H1 (cell line): Measurements from ENCODE around the gene RAD51B. TPM values are rescaled to one million over a fixed set of nuclear protein-coding genes. Genes with fewer than 3 reads are reported as not detected.

ENCODE experiments used
- CTCF ChIA-PET: fragments of 300-600 bp; sonication (Branson Sonifier 250); formaldehyde crosslinking; loops from one replicate; lab custom pipeline; 2021; ENCODE audit not compliant: partially characterized antibody; lab: Charles Lee
- POLR2A ChIA-PET: fragments of 300-600 bp; sonication (Branson Sonifier 250); formaldehyde crosslinking; loops from one replicate; lab custom pipeline; 2021; ENCODE audit warnings: inconsistent platforms; ENCODE audit not compliant: partially characterized antibody; lab: Charles Lee
- DNase-seq, 2 experiments: peaks; one replicate each; pipeline versions ENCODE4 v3.0.0 to v3.0.0-alpha.2; 2010 to 2022; ENCODE audit warnings: low spot score in 2 of 2, low read depth in 1 of 2, mixed read lengths in 1 of 2
- FAIRE-seq: peaks from 2 replicates; lab custom pipeline; 2011; peaks lifted over from hg19 to GRCh38; lab: Jason Lieb, UNC
- H2AFZ ChIP-seq: 2 replicates; pipeline ENCODE4 v1.8.1; 2012; ENCODE audit warnings: low read length, inconsistent platforms
- H2AK5ac ChIP-seq: 2 replicates; pipeline ENCODE4 v1.6.1; 2013; ENCODE audit warnings: low read depth, low read length
- H2BK120ac ChIP-seq: replicated peaks from 2 replicates; pipeline ENCODE3; 2013; ENCODE audit warnings: low read depth, low read length, inconsistent platforms
- H2BK12ac ChIP-seq: 2 replicates; pipeline ENCODE4 v1.6.1; 2013; ENCODE audit warnings: low read depth, low read length
- H2BK15ac ChIP-seq: 2 replicates; pipeline ENCODE4 v1.6.1; 2013; ENCODE audit warnings: low read length
- H2BK20ac ChIP-seq: 2 replicates; pipeline ENCODE4 v1.6.1; 2013; ENCODE audit warnings: low read length
- H2BK5ac ChIP-seq: 2 replicates; pipeline ENCODE4 v1.6.1; 2013; ENCODE audit warnings: low read depth, low read length
- H3K14ac ChIP-seq: 2 replicates; pipeline ENCODE4 v1.6.1; 2013; ENCODE audit warnings: inconsistent platforms; ENCODE audit not compliant: insufficient read length
- H3K18ac ChIP-seq: 2 replicates; pipeline ENCODE4 v1.6.1; 2013; ENCODE audit warnings: low read length; ENCODE audit errors: extremely low read depth
- H3K23ac ChIP-seq: 2 replicates; pipeline ENCODE4 v1.6.1; 2013; ENCODE audit warnings: inconsistent platforms; ENCODE audit not compliant: insufficient read length
- H3K23me2 ChIP-seq: 2 replicates; pipeline ENCODE4 v1.6.1; 2013; ENCODE audit warnings: low read depth, low read length
- H3K27ac ChIP-seq: 2 replicates; pipeline ENCODE4 v1.6.1; 2011; ENCODE audit warnings: low read depth, low read length, inconsistent platforms
- H3K27me3 ChIP-seq, 4 experiments: replicated peaks in 1 of 4; 1 replicate in 1 of 4; 2 replicates in 3 of 4; pipeline versions ENCODE4 v1.6.1 to v1.8.1; 2011 to 2013; ENCODE audit warnings: low read length in 3 of 4, mild to moderate bottlenecking in 3 of 4, inconsistent platforms in 2 of 4, mixed read lengths in 2 of 4, moderate library complexity in 1 of 4; ENCODE audit not compliant: control insufficient read depth in 3 of 4, insufficient read depth in 3 of 4; ENCODE audit errors: extremely low read depth in 1 of 4
- H3K36me3 ChIP-seq, 4 experiments: 2 replicates each; pipeline versions ENCODE4 v1.6.1 to v1.8.1; 2011 to 2013; ENCODE audit warnings: mild to moderate bottlenecking in 4 of 4, low read length in 3 of 4, moderate library complexity in 2 of 4, control low read depth in 1 of 4, inconsistent platforms in 1 of 4; ENCODE audit not compliant: insufficient read depth in 4 of 4, control insufficient read depth in 2 of 4
- H3K4ac ChIP-seq: replicated peaks from 2 replicates; pipeline ENCODE3; 2013; ENCODE audit warnings: low read length, low read depth, mixed read lengths, inconsistent platforms; ENCODE audit not compliant: insufficient read length
- H3K4me1 ChIP-seq, 4 experiments: replicated peaks in 1 of 4; 1 replicate in 1 of 4; 2 replicates in 3 of 4; pipeline versions ENCODE4 v1.6.1 to v1.8.1; 2011 to 2013; ENCODE audit warnings: low read length in 3 of 4, inconsistent platforms in 2 of 4, mixed read lengths in 1 of 4; ENCODE audit not compliant: insufficient read depth in 4 of 4, control insufficient read depth in 3 of 4
- H3K4me2 ChIP-seq, 2 experiments: 2 replicates each; pipeline versions ENCODE4 v1.6.1 to v1.8.1; 2011 to 2013; ENCODE audit warnings: low read depth in 2 of 2, low read length in 2 of 2, control low read depth in 1 of 2, inconsistent platforms in 1 of 2, mild to moderate bottlenecking in 1 of 2; ENCODE audit not compliant: insufficient read depth in 1 of 2
- H3K4me3 ChIP-seq, 4 experiments: fragments of 200-600, 300-600 bp in 1 of 4; sonication (generic), shearing (Covaris generic), sonication (Bioruptor Twin) in 1 of 4; 2 replicates each; pipeline versions ENCODE4 v1.5.1 to v1.8.1; 2011 to 2016; ENCODE audit warnings: low read length in 4 of 4, low read depth in 3 of 4, control low read depth in 2 of 4, inconsistent platforms in 2 of 4, mild to moderate bottlenecking in 2 of 4, mixed read lengths in 1 of 4, moderate library complexity in 1 of 4; ENCODE audit not compliant: insufficient read depth in 2 of 4; ENCODE audit errors: extremely low read depth in 1 of 4
- H3K56ac ChIP-seq: replicated peaks from 2 replicates; pipeline ENCODE3; 2013; ENCODE audit warnings: low read depth, mild to moderate bottlenecking, mixed read lengths, low read length, inconsistent platforms; ENCODE audit not compliant: insufficient read length
- H3K79me1 ChIP-seq: 2 replicates; pipeline ENCODE4 v1.6.1; 2013; ENCODE audit warnings: low read depth, low read length, control low read depth
- H3K79me2 ChIP-seq, 2 experiments: 2 replicates each; pipeline versions ENCODE4 v1.6.1 to v1.8.1; 2012 to 2013; ENCODE audit warnings: low read length in 2 of 2, mild to moderate bottlenecking in 2 of 2, inconsistent platforms in 1 of 2; ENCODE audit not compliant: insufficient read depth in 2 of 2, control insufficient read depth in 1 of 2
- H3K9ac ChIP-seq, 4 experiments: replicated peaks in 1 of 4; 1 replicate in 1 of 4; 2 replicates in 3 of 4; pipeline versions ENCODE4 v1.6.1 to v1.8.1; 2011 to 2013; ENCODE audit warnings: low read depth in 3 of 4, low read length in 3 of 4, control low read depth in 2 of 4, mild to moderate bottlenecking in 2 of 4, moderate library complexity in 2 of 4, inconsistent platforms in 1 of 4; ENCODE audit errors: extremely low read depth in 1 of 4
- H3K9me3 ChIP-seq, 2 experiments: 2 replicates each; pipeline versions ENCODE4 v1.6.1 to v1.8.1; 2012 to 2013; ENCODE audit warnings: mild to moderate bottlenecking in 2 of 2, moderate library complexity in 2 of 2, control low read depth in 1 of 2, inconsistent platforms in 1 of 2, low read depth in 1 of 2, low read length in 1 of 2, mixed read lengths in 1 of 2; ENCODE audit not compliant: insufficient read depth in 2 of 2
- H4K20me1 ChIP-seq, 2 experiments: replicated peaks in 1 of 2; 2 replicates each; pipeline versions ENCODE3 to v1.8.1; 2011 to 2013; ENCODE audit warnings: inconsistent platforms in 2 of 2, low read length in 2 of 2, mild to moderate bottlenecking in 1 of 2; ENCODE audit not compliant: insufficient read depth in 2 of 2, control insufficient read depth in 1 of 2
- H4K5ac ChIP-seq: 2 replicates; pipeline ENCODE4 v1.6.1; 2013; ENCODE audit warnings: low read length, low read depth, mixed read lengths, inconsistent platforms; ENCODE audit not compliant: insufficient read length
- H4K8ac ChIP-seq: 2 replicates; pipeline ENCODE4 v1.8.0; 2013; ENCODE audit warnings: mild to moderate bottlenecking, moderate library complexity, low read length, inconsistent platforms; ENCODE audit not compliant: insufficient read depth; ENCODE audit errors: extremely low read depth
- H4K91ac ChIP-seq: replicated peaks from 2 replicates; pipeline ENCODE3; 2013; ENCODE audit warnings: low read length, mixed read lengths, inconsistent platforms; ENCODE audit not compliant: insufficient read length
- CEBPB ChIP-seq: IDR thresholded peaks from 2 replicates; pipeline ENCODE4 v1.6.1; 2012; ENCODE audit warnings: low read depth, low read length
- EGR1 ChIP-seq: IDR thresholded peaks from 2 replicates; pipeline ENCODE4 v1.6.1; 2011; ENCODE audit warnings: low read depth, low read length, borderline replicate concordance
- GTF2F1 ChIP-seq: IDR thresholded peaks from 2 replicates; pipeline ENCODE4 v1.6.1; 2012; ENCODE audit warnings: low read depth, low read length, improper control_type of control experiment, borderline replicate concordance
- HDAC2 ChIP-seq, 2 experiments: fragments of 300-600 bp in 1 of 2; sonication (generic) in 1 of 2; IDR thresholded peaks; 2 replicates each; pipeline ENCODE4 v1.6.1; 2011 to 2012; ENCODE audit warnings: low read depth in 2 of 2, low read length in 2 of 2, mild to moderate bottlenecking in 2 of 2, moderate library complexity in 2 of 2, borderline replicate concordance in 1 of 2, inconsistent platforms in 1 of 2
- KDM5A ChIP-seq: fragments of 200-600 bp; IDR thresholded peaks from 2 replicates; pipeline ENCODE4 v1.7.1; 2012; ENCODE audit warnings: mild to moderate bottlenecking, low read length, inconsistent platforms, mixed read lengths
- MAX ChIP-seq: IDR thresholded peaks from 2 replicates; pipeline ENCODE4 v1.6.1; 2012; ENCODE audit warnings: inconsistent platforms
- POLR2A ChIP-seq, 2 experiments: IDR thresholded peaks; 1 replicate in 1 of 2; 2 replicates in 1 of 2; pipeline ENCODE4 v1.6.1; 2011; ENCODE audit warnings: low read depth in 2 of 2, low read length in 2 of 2, mild to moderate bottlenecking in 2 of 2; ENCODE audit errors: control extremely low read depth in 1 of 2
- RNF2 ChIP-seq: fragments of 200-900, 300-1000 bp; sonication (generic); IDR thresholded peaks from 2 replicates; pipeline ENCODE4 v1.7.1; 2016; ENCODE audit warnings: borderline replicate concordance, low read depth, mild to moderate bottlenecking, antibody characterized with exemption, low read length; ENCODE audit not compliant: poor library complexity, severe bottlenecking; ENCODE audit errors: missing control alignments
- SAP30 ChIP-seq: fragments of 300-600 bp; sonication (generic); IDR thresholded peaks from 2 replicates; pipeline ENCODE4 v1.7.1; 2012; ENCODE audit warnings: low read length, moderate library complexity, mild to moderate bottlenecking, inconsistent platforms; ENCODE audit not compliant: insufficient read depth, insufficient replicate concordance
- SIX5 ChIP-seq: IDR thresholded peaks from 2 replicates; pipeline ENCODE4 v1.6.1; 2011; ENCODE audit warnings: mild to moderate bottlenecking, low read depth, low read length
- WGBS, 2 experiments: shearing (Covaris generic) in 1 of 2; methylation state at CpG; one replicate each; pipeline versions ENCODE4 v1.1.6 to v1.1.7; 2013 to 2015; ENCODE audit warnings: low lambda C conversion rate in 2 of 2, mixed read lengths in 2 of 2, inconsistent platforms in 1 of 2, low coverage in 1 of 2, missing lambda C conversion rate in 1 of 2; ENCODE audit not compliant: insufficient replicate concordance in 2 of 2, insufficient coverage in 1 of 2, insufficient read length in 1 of 2; ENCODE audit errors: extremely low coverage in 1 of 2, missing lambda C conversion rate in 1 of 2; 5-methylcytosine and 5-hydroxymethylcytosine counted together
- polyA plus RNA-seq, 7 experiments: library from polyadenylated mRNA; depleted of rRNA in 3 of 7; stranded (reverse) in 5 of 7; unstranded in 2 of 7; fragments of >200 nt in 5 of 7; fragments of 200-250 nt in 2 of 7; gene quantifications; 1 replicate in 5 of 7; 2 replicates in 1 of 7; 4 replicates in 1 of 7; pipeline versions ENCODE4 v1.2.1 to v1.2.3, GENCODE V29; 2011 to 2013; ENCODE audit warnings: missing spikeins in 2 of 7, mixed read lengths in 2 of 7
- total RNA-seq: library from RNA; stranded (reverse); fragmentation: NEBNext Ultra II Directional; extraction: Animal tissue kit (Norgen Biotek cat#: 25700); gene quantifications from 2 replicates; pipeline ENCODE4 v1.2.1, GENCODE V29; 2021
- TF ChIP-seq, protein P1 (sequence below): IDR thresholded peaks from 2 replicates; pipeline ENCODE4 v1.6.1; 2012; ENCODE audit warnings: inconsistent platforms

The RAD51B gene
- total and polyA plus RNA-seq, 2 of the 8 experiments (the other 6 are each of a cell fraction or from before 2014, with no cell fraction given): 3.9 to 14.9 TPM

- Histone ChIP-seq H3K23ac (no peak overlapping the region), H2BK12ac (no peak overlapping the region), H3K27ac (no peak overlapping the region), H3K4me2 (no peak overlapping the region), H2AFZ (no peak overlapping the region), H2BK20ac (no peak overlapping the region), H3K4me3 (no peak overlapping the region), H4K20me1 (no peaks in the 10 kb centered on the region), H4K8ac (no peak overlapping the region), H3K14ac (no peak overlapping the region), H3K4me1 (peaks cover 0 to 6% (median 0%) of the 10 kb centered on the region in 4 experiments; a peak in 2 of 7 replicates), H3K23me2 (no peaks in the 10 kb centered on the region), H4K91ac (no peak overlapping the region), H3K4ac (no peak overlapping the region), H2BK5ac (no peak overlapping the region), H3K56ac (no peak overlapping the region), H4K5ac (no peak overlapping the region), H3K9ac (no peak overlapping the region), H3K79me1 (no peaks in the 10 kb centered on the region), H3K18ac (no peak overlapping the region), H3K9me3 (peaks cover 0 to 4% of the 10 kb centered on the region in 2 experiments; a peak in 1 of 4 replicates), H2BK120ac (no peak overlapping the region), H3K79me2 (no peaks in the 10 kb centered on the region), H2BK15ac (no peak overlapping the region), H3K36me3 (no peaks in the 10 kb centered on the region), H3K27me3 (no peaks in the 10 kb centered on the region; a peak in 1 of 7 replicates), H2AK5ac (no peak overlapping the region)
- TF ChIP-seq CEBPB: no peak
- TF ChIP-seq, protein P1, sequence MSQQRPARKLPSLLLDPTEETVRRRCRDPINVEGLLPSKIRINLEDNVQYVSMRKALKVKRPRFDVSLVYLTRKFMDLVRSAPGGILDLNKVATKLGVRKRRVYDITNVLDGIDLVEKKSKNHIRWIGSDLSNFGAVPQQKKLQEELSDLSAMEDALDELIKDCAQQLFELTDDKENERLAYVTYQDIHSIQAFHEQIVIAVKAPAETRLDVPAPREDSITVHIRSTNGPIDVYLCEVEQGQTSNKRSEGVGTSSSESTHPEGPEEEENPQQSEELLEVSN: no peak
- no peak for TF ChIP-seq POLR2A (IDR thresholded peaks at IDR 0.05; ENCODE audit: control extremely low read depth in 1 of 2, low read depth in 2 of 2, low read length in 2 of 2)
- TF ChIP-seq MAX: no peak
- TF ChIP-seq KDM5A: no peak
- no peak for TF ChIP-seq RNF2
- no peak for TF ChIP-seq SIX5
- TF ChIP-seq SAP30: no peak
- TF ChIP-seq GTF2F1: no peak
- no peak for TF ChIP-seq HDAC2 (IDR thresholded peaks at IDR 0.05; ENCODE audit: borderline replicate concordance in 1 of 2, low read depth in 2 of 2, low read length in 2 of 2)
- no peak for TF ChIP-seq EGR1
- CTCF ChIA-PET: interaction anchor here (1.0 to 2.0 kb wide), 3 partner anchors 12 to 22 kb away, joined by 3 to 4 read pairs (median 3); no protein-coding TSS in a partner anchor
- POLR2A ChIA-PET: interaction anchor here (0.7 kb wide), 1 partner anchor 20 kb away, joined by 4 read pairs; no protein-coding TSS in a partner anchor
- DNase-seq: no peak
- FAIRE-seq: no peak
- WGBS, 2 experiments: 88% methylated on average over 3 of the region's 3 CpGs; no CpG with 5 or more reads in 1 of the 2 experiments
Observed at GRCh38 chr14:68574906-68575305, 755.3 kb downstream of the RAD51B start.
